HG03097 (cell line): Measurements from ENCODE around the gene HAX1.
A peak's percentile ranks its signal among the peaks of the same experiment; 100 is the strongest.
"Not testable (repeated sequence)": the region's sequence is repeated elsewhere in the genome, so short reads cannot be mapped to it uniquely, and the experiment has no call there.

ENCODE experiments used
- ATAC-seq: cut with Tn5 transposase; IDR thresholded peaks from one replicate; pipeline ENCODE4 v1.9.1; 2021; ENCODE audit not compliant: unreplicated experiment, low FRiP score

Gene HAX1

DNA sequence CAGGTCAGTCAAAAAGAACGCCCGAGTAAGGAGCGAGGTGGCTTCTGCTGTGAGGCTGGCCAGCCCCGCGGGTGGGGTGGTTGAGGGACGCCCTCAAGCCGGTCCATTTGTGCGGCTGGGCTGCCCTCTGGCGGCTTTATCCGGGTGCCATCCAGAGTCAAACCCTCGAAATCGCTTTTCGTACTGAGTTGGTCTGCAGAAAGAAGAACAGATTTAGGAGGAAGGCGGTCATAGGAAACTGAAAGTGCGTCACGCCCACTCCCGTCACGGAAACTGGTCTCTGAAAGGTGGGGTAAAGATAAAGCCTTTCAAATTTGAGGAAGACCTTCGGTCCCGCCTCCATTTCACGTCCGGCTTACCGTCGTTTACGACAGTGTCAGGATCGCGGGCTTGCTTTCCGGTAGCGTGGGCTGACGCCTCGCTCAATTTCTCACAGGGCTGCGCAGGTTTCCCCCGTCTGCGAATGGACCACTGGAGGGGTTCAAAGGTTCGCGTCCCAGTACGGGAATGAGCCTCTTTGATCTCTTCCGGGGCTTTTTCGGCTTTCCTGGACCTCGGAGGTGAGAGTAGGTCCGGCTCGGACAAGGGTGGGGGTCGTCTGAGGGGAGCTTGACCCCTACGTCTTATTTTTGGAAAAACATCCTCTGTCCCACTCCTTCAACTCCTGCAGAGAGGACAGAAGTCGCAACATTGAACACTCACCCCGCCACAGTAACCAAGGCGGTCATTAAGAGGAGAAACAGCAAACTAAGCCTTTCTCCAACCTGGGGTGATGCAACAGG lies at the start of gene HAX1:
Gene HAX1 (plus strand): TSS at position 413 of the 782 bp plus-strand sequence. CDS start 95 bp downstream, at position 508.
- ATAC-seq = peak; percentile 86

DNA sequence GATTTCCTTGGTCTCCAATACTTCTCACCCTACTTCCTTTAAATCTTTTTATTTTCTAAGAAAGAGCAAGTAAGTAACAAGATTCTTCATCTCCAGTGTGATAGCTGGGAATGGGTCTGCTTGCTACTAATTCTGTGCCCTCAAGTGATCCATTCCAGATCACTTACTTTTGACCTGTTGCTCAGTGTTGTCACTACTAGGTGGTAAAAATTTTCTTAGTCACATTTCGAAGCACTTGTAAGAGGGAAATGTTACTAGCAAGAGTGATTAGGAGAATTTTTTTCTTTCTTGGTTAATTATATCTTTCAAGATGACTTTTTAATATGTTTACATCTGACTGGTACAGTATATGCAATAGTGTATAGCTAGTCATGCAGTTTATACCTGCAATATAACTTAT lies 49.5 kb upstream of the HAX1 start:
- no peak for ATAC-seq

DNA sequence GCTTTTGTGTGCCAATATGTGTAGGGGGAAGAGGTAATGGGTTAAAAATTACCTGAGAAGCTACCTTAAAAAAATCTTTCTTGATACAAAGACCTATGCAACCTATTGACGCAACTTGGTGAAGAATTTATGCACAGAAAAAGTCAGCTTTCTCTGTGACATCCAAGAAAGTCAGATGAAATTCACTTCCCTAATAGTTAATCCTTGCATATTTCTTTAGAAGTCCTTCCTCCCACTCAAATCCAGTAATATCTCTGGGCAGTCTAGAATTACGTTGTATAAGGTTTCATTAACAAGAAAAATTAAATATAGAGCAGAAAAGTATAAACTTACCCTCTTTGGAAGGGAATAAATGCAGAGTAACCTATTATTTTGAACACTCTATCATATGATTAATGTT lies 48.8 kb upstream of the HAX1 start:
- no peak for ATAC-seq

DNA sequence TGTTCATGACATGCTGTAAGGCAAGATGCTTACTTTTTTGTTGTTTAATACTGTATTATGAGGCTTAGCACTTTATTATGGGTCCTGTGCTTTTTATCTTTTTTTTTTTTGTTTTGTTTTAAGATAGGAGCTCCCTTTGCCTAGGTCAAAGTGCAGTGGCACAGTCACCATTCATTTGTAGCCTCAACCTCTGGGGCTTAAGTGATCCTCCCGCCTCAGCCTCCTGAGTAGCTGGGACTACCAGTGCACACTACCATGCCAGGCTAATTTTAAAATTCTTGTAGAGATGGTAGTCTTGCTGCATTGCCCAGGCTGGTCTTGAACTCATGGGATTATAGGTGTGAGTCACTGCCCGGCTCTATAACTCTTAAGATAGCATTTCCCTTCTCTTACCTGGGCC lies 47.1 kb upstream of the HAX1 start:
- no peak for ATAC-seq

DNA sequence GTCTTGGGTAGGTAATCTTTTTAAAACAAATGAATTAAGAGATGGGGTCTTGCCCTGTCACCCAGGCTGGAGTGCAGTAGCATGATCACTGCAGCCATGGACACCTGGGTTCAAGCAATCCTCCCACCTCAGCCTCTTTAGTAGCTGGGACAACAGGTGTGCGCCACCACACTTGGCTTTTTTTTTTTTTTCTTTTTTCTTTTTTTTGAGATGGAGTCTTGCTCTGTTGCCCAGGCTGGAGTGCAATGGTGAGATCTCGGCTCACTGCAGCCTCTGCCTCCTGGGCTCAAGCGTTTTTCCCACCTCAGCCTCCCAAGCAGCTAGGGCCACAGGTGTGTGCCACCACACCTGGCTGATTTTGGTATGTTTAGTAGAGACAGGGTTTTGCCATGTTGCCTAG lies 41.3 kb upstream of the HAX1 start:
- not testable (repeated sequence) for ATAC-seq

DNA sequence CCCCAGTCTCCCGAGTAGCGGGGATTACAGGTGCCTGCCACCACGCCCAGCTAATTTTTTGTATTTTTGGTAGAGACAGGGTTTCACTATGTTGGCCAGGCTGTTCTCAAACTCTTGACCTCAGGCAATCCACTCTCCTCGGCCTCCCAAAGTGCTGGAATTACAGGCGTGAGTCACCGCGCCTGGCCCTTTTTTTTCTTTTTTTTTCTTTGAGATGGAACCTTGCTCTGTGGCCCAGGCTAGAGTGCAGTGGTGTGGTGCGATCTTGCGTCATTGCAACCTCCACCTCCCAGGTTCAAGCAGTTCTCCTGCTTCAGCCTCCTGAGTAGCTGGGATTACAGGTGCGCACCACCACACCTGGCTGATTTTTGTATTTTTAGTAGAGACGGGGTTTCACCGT lies 39.3 kb upstream of the HAX1 start:
- not testable (repeated sequence) for ATAC-seq

DNA sequence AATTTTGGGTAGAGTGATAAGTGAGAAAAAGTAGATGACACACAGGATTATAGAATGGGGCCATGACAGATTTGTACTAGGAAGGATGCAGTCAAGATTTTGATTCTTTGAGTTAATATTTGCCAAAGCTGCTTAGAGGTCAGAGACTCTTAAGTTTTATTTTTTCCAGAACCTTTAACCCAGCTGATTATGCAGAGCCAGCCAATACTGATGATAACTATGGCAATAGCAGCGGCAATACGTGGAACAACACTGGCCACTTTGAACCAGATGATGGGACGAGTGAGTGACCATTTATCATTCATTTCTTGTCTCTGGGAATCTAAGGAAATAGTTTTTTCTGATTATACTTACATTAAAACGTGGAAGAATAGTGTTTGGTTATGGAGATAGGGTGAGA lies 35.6 kb upstream of the HAX1 start:
- ATAC-seq = no peak

DNA sequence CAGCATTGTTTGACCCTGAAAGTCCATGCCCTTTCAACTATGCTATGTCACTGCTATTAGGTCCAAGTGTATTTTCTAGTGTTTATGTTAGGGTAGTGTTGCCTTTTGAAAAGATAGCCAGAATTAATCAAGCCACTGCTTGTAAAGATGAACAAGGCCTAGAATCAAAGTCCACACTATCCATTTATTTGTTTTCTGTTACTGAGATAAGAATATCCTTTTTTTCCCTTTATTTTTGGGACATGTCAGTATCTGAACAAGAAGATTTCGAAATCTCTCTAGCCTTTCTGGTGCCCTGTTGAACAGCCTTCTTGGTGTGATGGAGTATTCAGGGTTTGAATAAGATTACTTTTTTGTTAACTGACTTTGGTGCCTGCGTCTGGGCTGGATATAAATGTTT lies 35.0 kb upstream of the HAX1 start:
- no peak for ATAC-seq

DNA sequence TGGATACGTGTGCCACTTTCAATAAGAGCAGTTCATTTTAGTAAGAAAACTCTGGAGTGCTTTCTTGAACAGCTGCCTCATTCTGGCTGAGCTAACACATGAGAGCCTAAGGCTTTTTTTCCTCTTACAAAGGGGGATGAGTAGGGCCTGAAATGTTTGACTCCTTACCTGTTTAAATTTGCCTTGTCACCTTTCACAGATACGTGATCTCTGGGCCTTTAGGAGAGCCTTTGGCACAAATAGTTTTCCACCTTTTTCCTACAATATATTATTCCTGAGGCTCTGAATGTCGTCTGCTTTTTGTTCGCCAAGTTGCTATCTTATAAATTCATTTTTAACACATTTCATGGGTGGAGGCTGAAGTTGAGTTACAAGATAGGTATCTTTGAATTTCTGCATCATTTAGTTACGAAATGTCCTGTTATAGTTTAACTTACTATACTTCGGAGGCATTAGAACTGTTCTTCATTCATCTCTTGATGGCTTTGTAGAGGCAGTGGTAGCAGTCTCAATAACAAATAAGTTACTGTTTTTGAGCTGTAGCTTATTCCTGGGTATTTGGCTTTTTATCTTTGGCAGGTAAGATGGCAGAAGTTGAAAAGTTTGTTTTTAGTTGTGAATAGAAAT lies 34.4 kb upstream of the HAX1 start:
- no peak for ATAC-seq

DNA sequence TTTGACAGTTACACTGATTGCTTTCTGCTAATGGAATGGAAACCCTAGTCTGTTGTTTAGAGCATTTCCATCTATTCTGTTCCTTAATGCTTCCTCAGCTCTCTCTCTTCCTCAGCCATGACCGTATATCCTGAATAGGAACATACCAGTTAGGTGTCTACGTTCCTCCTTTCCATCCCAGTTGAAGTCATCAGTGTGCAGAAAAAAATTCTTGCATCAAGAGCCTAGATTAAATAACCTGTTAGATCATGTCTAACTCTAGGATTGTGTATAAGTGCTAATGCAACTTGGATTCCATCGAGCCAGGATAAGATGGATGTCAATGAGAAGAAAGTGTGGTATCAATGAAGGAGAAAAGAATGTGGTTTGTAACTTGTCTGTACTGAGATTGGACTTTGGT lies 32.9 kb upstream of the HAX1 start:
- ATAC-seq = no peak

DNA sequence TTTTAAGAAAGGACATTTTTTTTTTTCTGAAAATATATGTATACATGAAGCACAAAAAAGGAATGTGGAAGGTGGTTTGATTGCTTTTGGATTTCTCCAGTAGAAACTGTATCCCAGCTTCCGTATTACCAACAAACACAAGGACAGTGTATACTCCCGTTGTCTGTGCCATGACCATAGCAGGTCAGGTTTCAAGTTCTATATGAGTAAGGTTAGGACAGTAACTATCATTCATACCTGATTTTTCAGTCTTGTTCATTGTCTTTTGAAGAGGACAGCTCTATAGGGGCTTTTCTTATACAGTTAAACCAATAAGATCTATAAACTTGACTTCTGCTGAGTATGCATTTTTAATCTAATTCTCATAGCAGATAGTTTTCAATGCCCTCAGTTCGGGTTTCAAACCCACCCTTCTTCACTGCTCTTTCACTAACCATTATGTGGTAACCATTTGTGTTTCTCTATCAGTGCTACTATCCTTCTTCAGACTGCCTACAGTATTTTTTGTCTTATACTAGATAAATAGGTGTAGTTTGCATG lies 32.1 kb upstream of the HAX1 start:
- no peak for ATAC-seq

DNA sequence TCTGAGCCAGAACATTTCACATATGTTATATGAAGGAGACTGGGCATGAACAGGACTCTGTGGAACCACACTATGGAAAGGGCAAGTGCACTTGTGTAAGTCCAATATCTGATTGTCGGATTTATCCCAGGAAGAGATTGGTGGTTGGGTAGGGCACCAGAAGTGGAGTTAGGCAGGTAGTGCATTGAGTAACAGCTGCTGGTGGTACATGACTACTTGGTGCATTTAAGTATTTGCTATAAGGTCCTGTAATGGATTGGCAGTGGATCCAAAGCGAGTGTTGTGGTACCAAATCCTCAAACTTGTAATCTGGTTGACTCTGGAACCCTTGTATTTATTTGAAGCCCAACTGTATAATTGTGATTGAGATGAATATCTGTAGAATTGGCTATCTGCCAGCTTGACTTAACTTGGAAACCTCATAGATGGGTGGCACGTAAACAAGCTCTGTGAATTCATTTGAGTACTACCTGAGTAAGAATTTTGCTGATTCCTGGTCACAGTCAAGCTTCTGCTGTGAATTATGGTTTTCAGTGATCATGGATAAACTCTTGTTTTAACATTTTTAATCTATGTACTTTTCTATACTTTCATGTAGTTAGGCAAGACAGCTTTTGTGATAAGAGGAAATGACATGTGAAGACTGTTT lies 30.6 kb upstream of the HAX1 start:
- no peak for ATAC-seq

DNA sequence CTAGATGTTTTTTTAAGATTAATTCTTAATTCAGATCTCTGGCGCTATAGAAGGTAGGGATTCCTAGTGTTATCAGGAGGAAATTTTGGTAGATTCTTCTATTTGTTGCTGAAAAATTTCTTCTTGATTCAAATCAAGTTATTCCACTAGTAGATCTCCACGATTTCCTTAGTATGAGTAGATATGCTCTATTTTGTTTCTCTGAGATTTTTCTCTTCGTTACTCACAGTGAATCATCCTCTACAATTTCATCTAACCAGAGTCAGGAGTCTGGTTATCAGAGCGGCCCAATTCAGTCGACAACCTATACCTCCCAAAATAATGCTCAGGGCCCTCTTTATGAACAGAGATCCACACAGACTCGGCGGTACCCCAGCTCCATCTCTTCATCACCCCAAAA lies 18.8 kb upstream of the HAX1 start:
- ATAC-seq = no peak

DNA sequence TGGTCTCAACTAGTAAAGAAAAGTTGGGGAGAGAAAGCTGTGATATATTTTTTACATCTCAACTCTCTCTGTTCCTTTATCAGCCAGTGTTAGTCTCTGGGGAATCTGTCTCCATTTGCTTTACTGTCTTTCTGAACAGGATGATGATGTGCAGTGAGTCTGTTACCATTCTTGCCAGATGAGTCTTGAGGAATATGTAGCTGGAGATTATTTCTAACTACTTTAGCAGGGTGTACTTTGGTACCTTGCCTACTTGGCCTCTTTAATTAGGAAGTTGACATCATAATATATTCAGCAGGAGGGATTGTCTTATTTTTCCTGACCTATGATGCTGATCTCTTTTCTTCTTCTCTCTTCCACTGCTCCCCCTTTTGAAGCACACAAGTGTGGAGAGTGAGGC lies 15.7 kb upstream of the HAX1 start:
- no peak for ATAC-seq

DNA sequence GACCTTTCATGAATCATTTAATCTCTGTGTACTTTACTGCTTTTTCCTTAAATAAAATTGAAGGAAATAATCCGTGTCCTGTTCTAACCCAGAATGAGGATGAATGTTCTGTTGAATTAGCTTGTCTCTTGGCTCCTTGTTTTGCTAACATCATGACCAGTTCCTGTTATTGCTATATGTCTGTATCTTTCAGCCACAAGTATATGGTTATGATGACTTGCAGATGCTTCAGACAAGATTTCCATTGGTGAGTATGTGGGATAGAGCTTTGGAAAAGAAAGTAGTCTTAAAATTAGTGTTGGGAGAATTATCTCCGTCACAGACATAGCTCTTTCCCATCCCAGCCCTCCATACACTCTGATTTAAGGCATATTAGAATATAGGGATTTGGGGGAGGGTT lies 13.6 kb upstream of the HAX1 start:
- ATAC-seq = no peak

DNA sequence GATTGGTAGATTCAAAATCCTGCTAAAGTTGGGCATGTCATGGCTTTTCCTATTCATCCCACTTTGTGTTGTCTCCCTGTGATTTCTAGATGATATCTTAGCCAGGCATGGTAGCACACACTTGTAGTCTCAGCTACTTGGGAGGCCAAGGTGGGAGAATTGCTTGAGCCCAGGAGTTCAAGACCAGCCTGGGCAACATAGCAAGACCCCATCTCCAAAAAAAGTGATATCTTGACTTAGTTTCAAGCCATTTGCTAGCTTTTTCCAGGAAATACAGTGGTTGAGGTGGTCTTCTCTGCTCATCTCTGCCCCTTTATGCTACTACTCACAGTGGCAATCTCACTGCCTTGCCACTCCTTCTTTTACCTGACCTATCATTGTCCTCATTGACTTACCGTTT lies 12.3 kb upstream of the HAX1 start:
- ATAC-seq = no peak

DNA sequence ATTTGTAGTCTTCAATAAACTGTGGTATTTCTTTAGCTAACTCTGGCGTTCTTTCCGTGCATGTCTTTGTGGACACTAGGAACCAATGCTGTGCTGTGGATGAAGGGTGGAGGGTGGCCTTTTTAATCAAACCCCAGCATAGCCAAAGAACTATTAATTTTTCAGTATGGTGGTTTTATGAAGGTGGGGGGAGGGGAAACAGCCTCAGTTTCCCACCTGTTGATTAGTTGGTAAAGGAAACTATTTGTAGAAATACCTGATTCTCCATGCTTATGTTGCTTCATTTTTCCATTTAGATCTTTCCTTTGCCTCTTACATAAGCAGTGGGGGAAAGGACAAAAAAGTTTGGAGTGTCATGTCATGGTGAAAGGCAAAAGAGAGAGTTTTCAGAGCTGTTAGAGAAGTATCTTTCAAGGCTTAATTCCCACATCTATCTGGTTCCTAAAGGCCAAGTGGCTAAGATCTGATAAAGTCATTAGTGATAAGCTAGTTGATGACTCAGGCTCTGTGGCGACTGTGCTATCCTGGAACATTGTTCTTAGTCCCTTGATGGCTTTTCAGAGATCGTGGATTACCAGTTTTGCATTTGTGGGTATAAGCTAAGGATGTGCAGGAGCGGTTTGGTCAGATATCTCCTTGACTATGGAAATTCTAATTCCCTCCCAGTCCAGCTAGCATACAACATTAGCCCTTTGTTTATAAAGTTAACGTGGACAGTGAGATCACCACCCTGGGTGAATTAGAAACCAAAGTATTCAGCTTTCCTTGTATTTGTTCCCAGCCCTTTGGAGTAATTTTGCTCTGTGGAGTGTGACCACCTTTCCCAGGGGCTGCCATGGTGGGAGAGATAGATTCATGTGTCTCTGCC lies 8.7 kb upstream of the HAX1 start:
- no peak for ATAC-seq

DNA sequence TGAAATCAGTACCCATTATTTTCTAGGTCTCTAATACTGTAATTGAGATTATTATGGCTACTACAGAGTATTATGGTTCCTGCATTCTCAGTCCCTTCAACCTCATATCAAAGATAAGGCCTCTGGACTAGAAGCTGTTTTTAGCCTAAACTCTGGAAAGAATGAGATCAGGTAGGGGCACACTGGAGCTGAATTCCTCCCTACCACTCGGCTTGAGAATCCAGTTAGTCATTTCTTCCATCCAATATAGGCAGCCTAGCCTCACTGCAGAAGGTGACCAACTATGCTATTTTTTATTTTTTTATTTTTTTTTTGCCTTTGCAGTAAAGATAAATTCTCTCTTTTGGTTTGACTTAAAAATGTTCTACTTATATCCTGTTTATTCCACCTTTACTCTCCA lies 8.0 kb upstream of the HAX1 start:
- ATAC-seq = no peak

DNA sequence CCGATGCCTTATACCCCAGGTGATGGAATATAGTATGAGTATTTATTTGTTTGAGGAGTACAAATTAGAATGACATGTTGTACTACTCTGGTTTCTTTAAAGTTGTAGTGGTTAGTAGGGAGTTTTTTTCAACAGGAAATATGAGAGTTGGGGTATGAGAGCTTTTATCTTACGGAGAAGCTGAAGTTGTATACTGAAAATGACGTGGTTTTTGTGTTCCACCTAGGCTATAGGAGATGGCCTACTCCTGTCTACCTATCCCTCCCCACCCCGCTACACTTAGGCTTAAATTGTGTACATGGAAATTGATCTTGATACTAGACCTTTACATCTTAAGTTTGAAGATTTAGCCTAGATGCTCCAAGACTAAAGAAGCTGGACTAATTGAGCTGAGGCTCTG lies 6.8 kb upstream of the HAX1 start:
- ATAC-seq = no peak

DNA sequence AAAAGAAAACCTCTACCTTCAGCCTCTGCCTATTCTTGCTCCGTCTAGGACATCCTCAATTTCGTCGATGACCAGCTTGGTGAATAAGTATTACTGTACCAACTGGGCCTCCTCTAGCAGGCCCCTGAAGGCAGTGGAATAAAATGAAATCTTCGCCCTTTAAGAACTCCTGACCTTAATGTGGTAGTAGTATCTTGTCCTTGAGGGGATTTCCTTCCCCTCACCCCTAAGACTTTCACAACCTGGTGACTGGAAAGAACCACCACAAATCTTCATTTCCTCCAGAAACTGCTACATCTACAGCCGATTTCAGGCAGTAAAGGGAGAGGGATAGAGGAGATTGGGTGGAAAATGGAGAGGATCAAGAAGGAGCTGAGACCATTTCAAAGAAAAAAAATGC lies 1.6 kb upstream of the HAX1 start:
- no peak for ATAC-seq
